ENCODE results near the gene SNX32. TPM values are rescaled to one million over a fixed set of nuclear protein-coding genes. Genes with fewer than 3 reads are reported as not detected.

SNX32 gene
- total and polyA plus RNA-seq, 2 of the 13 experiments (the other 11 are each of a cell fraction or from before 2014, with no cell fraction given) = 0.09 to 0.34 TPM

GRCh38 chr11:65817835-65818680 is 15.7 kb upstream of the SNX32 start (continued):
- no peak for TF ChIP-seq ZNF318 (CRISPR knock-in tag; IDR thresholded peaks at IDR 0.05)
- TF ChIP-seq SRSF4 (IDR thresholded peaks at IDR 0.05; ENCODE audit: low read depth, low read length, poor library complexity, severe bottlenecking) = no peak
- TF ChIP-seq FOXA3 (CRISPR knock-in tag; IDR thresholded peaks at IDR 0.05) = peak; percentile 11; the same call in 1 of the 2 replicates
- TF ChIP-seq DZIP1 (CRISPR knock-in tag; IDR thresholded peaks at IDR 0.05) = no peak
- no peak for TF ChIP-seq IRF1 (CRISPR knock-in tag; IDR thresholded peaks at IDR 0.05; ENCODE audit: low read depth)
- no peak for TF ChIP-seq KDM3A (CRISPR knock-in tag; IDR thresholded peaks at IDR 0.05; ENCODE audit: low read depth)
- TF ChIP-seq KAT8 (CRISPR knock-in tag; IDR thresholded peaks at IDR 0.05) = 0 out of 2 replicates have a peak, but pooled peaks have one; percentile 49
- TF ChIP-seq GMEB1 (CRISPR knock-in tag; IDR thresholded peaks at IDR 0.05; ENCODE audit: borderline replicate concordance) = peak; percentile 40; the same call in 1 of the 2 replicates
- no peak for TF ChIP-seq SMAD1 (CRISPR knock-in tag; IDR thresholded peaks at IDR 0.05; ENCODE audit: borderline replicate concordance, low read depth)
- TF ChIP-seq HOXA3 (CRISPR knock-in tag; IDR thresholded peaks at IDR 0.05) = peak; percentile 66
- TF ChIP-seq SAP130 (CRISPR knock-in tag; IDR thresholded peaks at IDR 0.05; ENCODE audit: low read depth) = peak; percentile 75; the same call in 1 of the 2 replicates
- TF ChIP-seq FIP1L1 (IDR thresholded peaks at IDR 0.05; ENCODE audit: borderline replicate concordance, insufficient read depth, low read depth, low read length) = no peak
- no peak for TF ChIP-seq JUN (CRISPR knock-in tag; IDR thresholded peaks at IDR 0.05)
- no peak for TF ChIP-seq ZNF790 (CRISPR knock-in tag; IDR thresholded peaks at IDR 0.05; ENCODE audit: borderline replicate concordance)
